Stimulated activated CD4-positive, alpha-beta T cell treated with anti-CD3 and anti-CD28 coated beads, Interleukin-15, amount 100 ng/mL, for 1 hour (primary cell): ENCODE measurements around the gene TSC2.

Source experiments
- DNase-seq, 2 donors: peaks; one replicate each; pipeline ENCODE4 v3.0.0-alpha.2; 2020; ENCODE audit warnings: low read depth in 1 of 2, low spot score in 1 of 2

Gene TSC2

GRCh38 chr16:2066139-2066538 is 18.4 kb downstream of the TSC2 start:
- no peak for DNase-seq

GRCh38 chr16:2070576-2071453 is 23.0 kb downstream of the TSC2 start:
- DNase-seq = no peak

DNA sequence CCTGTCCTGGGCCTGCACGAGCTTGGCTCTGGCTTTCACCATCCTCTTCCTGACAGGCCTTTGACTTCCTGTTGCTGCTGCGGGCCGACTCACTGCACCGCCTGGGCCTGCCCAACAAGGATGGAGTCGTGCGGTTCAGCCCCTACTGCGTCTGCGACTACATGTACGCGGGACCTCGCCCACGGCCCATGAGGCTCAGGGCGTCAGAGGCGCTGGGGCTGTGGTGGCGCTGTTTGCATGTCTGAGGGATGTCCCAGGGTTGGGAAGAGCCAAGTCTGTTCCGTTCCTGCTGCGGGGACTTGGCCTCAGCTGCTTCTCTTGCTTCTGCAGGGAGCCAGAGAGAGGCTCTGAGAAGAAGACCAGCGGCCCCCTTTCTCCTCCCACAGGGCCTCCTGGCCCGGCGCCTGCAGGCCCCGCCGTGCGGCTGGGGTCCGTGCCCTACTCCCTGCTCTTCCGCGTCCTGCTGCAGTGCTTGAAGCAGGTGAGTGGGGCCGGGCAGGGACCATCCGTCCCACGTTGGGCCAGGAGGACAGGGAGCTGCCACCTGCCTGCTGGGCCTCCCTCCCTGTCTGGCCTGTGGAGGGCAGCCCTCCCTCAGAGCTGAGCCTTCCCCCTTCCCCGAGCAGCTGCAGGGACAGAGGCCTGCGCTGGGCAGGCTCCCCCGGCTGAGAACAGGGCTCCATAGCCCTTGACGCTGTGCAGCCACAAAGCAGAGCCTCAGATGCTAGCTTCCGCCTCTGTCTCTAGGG is 23.8 kb downstream of the TSC2 start:
- no peak for DNase-seq

GRCh38 chr16:2072926-2073325 is 25.1 kb downstream of the TSC2 start:
- no peak for DNase-seq

DNA sequence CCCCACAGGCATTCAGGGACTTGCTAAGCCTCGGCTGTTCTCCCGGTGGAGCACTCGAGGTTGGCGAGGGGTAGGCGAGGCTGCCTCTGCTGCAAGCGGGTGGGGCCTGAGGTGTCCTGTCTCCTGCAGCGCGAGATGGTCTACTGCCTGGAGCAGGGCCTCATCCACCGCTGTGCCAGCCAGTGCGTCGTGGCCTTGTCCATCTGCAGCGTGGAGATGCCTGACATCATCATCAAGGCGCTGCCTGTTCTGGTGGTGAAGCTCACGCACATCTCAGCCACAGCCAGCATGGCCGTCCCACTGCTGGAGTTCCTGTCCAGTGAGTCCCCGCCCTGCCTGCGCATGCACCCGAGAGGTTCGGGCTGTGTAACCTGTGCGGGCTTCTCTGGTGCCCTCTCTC is 26.3 kb downstream of the TSC2 start:
- DNase-seq = no peak

GRCh38 chr16:2075631-2076030 is 27.8 kb downstream of the TSC2 start:
- no peak for DNase-seq

GRCh38 chr16:2076072-2076865 is 28.5 kb downstream of the TSC2 start:
- DNase-seq = no peak

DNA sequence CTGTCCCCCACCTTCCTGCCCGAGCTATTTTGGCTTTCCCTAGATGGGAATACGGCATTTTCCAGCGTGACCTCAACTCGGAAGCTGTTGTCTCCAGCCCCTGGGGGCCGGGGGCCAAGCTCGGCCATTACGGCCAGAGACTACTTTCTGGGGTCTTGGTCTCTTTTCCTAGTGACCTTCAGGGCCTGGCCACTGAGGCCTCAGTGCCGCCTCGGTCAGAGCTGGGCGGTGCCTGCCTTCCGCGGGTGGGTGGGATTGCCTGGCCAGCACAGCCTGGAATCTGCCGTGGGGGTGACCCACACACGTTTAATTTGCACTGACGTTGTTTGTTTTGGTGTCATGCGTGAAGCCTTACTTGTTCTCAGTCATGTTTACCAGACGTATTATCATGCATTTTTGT is 29.2 kb downstream of the TSC2 start:
- no peak for DNase-seq

- DNase-seq = no peak
Measured at GRCh38 chr16:2077696-2078095, 29.9 kb downstream of the TSC2 start.

GRCh38 chr16:2078096-2078495 is 30.3 kb downstream of the TSC2 start:
- no peak for DNase-seq

GRCh38 chr16:2078691-2079090 is 30.9 kb downstream of the TSC2 start:
- no peak for DNase-seq

- DNase-seq = no peak
Measured at GRCh38 chr16:2079311-2079800, 31.6 kb downstream of the TSC2 start.

DNA sequence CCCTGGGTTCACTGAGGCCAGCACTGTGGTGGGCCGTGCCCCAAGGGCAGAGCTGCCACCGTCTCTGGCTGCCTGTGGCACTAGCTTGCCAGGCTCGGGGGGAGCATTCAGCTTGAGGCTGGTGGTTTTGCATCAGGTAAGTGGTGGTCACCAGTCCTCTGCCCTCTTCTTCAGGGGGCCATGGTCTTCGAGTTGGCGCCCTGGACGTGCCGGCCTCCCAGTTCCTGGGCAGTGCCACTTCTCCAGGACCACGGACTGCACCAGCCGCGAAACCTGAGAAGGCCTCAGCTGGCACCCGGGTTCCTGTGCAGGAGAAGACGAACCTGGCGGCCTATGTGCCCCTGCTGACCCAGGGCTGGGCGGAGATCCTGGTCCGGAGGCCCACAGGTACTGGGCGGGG is 32.2 kb downstream of the TSC2 start:
- no peak for DNase-seq

DNA sequence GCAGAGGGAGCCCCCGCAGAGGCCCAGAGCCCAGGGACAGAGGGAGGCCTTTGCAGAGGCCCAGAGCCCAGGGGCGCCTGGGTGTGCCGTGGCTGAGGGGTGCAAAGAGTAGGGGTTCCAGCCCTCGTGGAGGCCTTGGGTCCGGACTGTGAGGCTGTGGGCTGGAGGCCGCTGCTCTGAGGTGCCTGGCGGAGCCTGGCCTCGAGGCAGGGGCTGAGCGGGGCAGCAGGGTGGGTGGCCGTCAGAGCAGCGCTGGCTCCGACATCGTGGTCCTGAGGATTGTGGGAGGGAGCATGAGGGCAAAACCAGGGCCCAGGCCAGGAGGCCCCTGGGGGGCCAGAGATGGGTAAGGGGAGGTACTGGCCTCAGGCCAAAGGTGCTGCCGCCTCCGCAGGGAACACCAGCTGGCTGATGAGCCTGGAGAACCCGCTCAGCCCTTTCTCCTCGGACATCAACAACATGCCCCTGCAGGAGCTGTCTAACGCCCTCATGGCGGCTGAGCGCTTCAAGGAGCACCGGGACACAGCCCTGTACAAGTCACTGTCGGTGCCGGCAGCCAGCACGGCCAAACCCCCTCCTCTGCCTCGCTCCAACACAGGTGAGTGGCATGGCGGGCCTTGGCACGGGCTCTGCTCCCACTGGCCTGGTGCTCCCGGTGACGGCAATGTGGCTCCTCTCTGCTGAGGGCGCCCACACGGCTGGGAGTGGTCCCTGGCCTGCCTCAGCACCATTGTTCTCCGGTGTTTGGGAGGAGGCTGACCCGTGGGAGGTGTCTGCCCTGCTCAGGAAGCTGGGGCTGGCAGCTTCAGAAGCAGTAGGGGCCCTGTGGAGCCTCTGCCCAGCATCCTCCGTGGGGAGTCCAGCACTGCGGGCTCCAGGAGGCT is 33.7 kb downstream of the TSC2 start:
- DNase-seq = no peak

- DNase-seq = no peak
Measured at GRCh38 chr16:2082171-2082982, 34.6 kb downstream of the TSC2 start.

DNA sequence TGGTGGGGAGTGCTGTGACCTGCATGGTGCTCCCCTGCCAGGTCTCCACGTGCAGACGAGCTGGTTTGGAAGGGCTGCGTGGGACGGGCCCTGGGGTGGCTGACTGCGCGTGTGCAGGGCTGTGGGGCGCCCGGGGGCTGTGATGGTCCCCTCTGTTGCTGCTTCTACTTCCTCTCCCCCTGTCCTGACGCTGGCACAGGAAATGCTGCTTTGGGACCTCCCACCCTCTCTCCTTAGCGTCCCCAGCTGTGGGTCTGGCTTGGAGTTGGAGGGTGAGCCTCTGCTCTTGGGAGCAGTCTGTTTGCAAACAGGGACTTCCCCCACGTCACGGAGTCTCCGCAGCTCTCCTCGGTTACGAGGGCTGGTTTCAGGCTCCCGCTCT is 35.2 kb downstream of the TSC2 start:
- DNase-seq = no peak

DNA sequence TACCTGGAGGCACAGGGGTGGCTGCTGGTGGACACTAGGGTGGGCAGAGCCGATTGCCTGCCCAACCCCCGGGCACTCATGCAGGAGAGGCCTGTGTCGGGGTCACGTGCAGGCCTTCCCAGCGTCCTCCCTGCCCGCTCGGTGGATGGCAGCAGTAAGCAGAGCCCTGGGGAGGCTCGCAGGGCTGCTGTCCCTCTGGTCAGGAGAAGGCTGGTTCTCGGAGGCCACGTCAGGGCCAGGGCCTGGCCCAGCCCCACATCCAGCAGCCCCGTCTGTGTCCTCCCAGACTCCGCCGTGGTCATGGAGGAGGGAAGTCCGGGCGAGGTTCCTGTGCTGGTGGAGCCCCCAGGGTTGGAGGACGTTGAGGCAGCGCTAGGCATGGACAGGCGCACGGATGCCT is 35.6 kb downstream of the TSC2 start:
- no peak for DNase-seq

DNA sequence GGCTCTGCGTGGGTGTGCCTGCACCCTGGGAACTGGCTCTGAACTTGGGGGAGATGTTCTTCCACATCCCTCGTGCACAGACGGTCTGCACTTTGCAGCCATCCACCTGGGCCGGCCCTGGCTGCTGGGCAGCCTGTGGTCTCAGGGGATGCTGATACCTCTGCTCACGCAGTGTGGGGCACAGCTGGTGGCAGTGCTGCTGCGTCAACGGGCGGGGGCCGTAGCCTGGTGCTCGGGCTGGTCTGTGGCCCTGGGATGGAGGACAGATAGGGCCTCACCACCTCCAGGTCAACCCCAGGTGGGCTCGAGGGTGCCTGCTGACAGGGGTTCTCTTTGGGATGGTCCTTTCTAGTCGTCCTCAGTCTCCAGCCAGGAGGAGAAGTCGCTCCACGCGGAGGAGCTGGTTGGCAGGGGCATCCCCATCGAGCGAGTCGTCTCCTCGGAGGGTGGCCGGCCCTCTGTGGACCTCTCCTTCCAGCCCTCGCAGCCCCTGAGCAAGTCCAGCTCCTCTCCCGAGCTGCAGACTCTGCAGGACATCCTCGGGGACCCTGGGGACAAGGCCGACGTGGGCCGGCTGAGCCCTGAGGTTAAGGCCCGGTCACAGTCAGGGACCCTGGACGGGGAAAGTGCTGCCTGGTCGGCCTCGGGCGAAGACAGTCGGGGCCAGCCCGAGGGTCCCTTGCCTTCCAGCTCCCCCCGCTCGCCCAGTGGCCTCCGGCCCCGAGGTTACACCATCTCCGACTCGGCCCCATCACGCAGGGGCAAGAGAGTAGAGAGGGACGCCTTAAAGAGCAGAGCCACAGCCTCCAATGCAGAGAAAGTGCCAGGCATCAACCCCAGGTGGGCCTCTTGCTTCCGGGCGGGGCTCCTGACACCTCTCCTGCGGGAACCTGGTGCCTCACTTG is 36.3 kb downstream of the TSC2 start:
- DNase-seq = no peak
